Activated CD4-positive, alpha-beta T cell treated with anti-CD3 and anti-CD28 coated beads, Interleukin-2, amount 50 U/mL, for 16 hours (primary cell): Measurements from ENCODE around the gene LMLN.
"Not testable (repeated sequence)": the region's sequence is repeated elsewhere in the genome, so short reads cannot be mapped to it uniquely, and the experiment has no call there.

Experiments
- DNase-seq: peaks from one replicate; pipeline ENCODE4 v3.0.0-alpha.2; 2020

LMLN gene

DNA sequence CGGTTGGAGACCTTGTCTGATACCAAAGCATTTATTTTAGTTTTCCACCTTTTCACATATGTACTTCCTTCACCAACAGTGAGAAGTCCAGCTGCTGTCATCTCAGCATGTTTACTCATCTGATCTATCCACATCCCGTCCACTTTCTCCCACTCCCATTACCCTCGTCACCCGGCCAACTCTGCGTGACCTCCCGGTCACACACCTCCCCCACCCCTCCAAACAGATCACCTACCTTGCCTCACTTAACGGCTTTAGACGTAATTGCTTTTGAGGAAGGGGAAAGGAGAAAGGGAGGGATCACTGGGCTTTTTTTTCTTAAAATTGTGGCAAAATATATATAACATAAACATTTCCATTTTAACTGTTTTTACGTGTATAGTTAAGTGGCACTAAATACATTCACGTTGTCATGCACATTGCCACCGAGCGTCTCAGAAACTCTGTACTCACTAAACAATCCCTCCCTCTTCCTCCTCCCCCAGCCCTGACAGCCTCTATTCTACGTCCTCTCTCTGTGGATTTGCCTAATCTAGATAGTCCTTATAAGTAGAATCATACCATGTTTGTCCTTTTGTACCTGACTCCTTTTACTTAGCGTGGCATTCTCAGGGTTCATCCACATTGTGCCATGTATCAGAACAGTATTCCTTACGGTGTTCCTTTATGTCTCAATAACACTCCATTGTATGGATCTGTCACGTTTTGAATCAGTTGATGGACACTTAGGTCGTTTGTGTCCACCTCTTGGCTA is 67.2 kb downstream of the LMLN start:
- no peak for DNase-seq

DNA sequence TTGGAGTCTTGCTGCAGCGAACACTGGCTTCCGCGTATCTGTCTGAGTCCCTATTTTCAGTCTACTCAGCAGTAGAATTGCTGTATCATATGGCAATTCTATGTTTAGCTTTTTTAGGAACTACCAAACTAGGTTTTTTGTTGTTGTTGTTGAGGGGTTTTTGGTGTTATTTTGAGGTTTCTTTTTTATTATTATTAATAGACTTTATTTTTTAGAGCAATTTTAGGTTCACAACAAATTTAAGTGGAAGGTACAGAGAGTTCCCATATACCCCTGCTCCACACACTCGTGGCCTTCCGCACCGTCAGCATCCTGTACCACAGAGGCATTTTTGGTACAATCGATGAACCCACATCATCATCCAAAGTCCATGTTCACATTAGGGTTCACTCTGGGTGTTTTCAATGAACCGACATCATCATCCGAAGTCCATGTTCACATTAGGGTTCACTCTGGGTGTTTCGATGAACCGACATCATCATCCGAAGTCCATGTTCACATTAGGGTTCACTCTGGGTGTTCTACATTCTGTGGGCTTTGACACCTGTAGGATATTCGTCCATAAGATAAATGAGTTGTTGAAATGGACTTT is 67.9 kb downstream of the LMLN start:
- DNase-seq, result no peak

DNA sequence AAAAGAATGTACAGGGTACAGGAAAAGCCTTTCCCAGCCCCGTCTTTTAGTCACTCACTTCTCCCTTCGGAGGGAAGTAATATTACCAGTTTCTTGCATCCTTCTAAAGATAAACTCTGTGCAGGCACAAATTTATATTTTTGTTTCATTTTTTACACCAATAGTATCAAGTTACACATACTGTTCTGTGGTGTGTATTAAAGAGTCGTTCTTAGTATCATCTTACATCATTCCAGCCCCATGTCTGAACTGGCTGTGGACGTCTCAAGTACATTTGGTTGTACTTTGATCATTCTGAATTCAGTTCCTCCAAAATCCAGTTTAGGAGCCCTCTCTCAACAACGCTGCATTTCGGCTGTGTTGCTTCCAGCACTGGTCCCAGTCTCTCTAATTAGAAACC is 68.7 kb downstream of the LMLN start:
- no peak for DNase-seq

DNA sequence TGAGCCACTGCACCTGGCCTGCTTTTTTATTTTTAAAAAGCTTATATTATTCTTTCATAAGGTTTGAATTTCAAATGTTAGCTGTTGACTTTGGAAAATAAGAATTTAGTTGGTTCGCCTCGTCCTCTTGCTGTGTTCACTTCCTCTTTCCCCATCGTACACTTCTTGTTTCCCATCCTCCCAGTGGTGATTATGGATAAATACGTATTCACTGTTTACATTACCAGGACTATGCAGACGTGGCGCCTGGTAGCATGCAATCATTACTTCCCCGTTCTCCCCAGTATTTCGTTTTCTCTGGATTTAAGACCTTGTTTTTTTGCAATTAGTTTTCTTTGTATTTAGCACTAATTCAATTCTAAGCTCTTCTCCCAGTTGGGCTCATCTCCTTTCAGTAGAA is 70.1 kb downstream of the LMLN start:
- no peak for DNase-seq

DNA sequence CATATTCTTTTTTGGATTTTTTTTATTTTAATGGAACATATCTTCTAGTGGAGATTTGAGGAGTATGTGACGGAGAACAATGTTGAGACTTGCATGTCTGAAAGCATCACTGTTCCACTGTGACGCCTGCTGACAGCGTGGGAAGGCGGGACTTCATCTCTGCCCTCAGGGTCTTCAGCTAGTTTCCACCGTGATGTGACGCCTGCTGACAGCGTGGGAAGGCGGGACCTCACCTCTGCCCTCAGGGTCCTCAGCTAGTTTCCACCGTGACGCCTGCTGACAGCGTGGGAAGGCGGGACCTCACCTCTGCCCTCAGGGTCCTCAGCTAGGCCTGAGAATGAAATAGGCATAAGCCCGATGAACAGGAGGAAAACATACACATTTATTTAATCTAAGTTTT is 70.7 kb downstream of the LMLN start:
- DNase-seq, result no peak

DNA sequence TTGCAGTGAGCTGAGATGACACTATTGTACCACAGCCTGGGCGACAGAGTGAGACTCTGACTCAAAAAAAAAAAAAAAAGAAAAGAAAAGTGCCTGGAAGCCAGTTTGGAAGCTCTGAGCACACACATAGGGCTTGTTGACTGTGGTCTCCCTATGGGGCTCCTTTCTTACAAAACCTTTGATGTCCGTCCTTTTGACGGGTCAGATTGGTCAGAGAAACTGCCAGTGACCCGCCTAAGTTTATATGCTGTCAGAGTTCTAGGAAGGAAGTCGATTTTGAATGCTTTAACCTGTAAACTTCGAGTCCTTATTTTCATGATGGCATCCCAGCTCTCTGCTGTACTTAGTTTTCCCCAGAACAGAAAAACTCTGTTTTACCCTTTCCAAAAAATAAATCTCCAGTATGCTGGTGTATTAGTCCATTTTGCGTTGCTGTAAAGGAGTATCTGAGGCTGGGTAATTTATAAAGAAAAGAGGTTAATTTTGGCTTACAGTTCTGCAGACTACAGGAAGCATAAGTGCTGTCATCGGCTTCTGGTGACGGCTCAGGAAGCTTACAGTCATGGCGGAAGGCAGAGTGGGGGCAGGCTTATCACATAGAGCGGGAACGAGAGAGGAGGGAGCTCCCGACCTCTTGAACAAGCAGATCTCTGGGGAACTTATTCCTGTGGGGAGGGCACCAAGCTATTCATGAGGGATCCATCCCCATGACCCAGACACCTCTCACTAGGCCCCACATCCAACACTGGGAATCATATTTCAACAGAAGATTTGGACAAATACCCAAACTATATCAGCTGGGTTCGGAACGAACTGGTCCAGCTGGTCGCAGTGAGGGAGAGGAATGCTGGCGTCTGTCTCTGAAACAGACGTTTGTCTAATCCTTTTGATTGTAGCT is 72.3 kb downstream of the LMLN start:
- no peak for DNase-seq

DNA sequence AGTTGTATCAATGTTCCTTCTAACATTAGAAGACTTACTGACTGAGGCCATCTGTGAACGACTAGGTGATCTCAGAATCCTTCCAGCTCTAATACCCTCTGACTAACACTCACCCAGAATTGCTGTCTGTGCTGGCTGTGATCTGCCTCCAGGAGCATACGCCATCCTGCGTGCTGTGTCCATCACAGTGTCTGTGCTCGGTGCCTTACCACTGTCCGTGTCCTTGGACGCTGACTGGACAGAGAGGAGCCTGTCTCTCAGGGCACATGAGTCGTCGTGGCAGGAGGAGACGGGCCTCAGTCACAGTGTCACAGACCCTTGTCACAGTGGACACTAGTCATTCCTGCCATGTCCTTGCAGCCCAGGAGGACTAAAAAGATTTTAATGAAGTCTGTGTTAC is 83.1 kb downstream of the LMLN start:
- no peak for DNase-seq

DNA sequence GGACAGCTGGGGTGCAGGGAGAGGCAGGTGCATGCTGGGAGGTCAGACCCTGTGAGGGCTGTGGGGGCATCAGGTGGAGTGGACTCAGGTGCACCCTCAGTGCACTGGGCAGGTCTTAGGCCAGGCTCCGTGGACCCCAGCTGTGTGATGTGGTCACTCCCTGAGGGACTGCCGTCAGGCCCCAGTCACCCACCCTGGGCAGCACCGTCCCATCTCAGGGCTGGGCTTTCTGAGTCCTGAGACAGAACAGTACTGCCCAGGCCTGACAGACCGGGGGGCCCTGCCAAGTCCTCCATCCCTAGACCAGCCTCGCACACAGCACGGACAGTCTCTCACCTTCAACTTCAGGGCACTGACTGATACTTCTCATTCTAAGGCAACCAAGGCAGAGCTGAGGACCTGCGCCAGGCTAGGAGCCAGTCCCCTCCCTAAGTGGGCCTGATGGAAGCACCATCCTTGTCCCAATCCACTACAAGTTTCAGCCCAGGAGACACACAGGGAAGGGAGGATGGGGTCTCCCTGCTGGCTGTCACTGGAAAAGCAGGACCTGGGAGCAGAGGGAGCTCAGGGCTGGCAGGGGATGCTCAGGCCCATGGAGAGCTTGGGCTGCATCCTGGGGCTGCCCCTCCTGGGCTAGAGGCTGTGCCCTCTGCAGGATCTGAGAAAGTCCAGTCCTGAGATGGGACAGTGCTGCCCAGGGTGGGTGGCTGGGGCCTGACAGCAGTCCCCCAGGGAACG is 86.3 kb downstream of the LMLN start:
- DNase-seq, result no peak

DNA sequence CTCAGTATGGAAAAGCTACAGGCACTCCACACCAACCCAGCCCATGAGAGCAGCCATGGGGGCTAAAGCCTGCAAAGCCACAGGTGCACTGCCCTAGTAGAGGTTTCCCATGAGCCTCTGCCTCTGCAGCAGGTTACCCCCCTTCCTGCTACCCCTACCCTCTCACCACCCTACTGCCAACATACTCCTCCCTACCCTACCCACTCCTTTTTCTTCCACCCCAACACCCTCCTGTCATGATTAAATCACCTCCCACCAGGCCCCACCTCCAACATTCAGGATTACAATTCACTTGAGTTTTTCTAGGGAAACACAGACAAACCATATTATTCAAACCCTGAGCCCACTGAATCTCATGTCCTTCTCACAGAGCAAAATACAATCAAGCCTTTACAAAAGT is 88.4 kb downstream of the LMLN start:
- no peak for DNase-seq

DNA sequence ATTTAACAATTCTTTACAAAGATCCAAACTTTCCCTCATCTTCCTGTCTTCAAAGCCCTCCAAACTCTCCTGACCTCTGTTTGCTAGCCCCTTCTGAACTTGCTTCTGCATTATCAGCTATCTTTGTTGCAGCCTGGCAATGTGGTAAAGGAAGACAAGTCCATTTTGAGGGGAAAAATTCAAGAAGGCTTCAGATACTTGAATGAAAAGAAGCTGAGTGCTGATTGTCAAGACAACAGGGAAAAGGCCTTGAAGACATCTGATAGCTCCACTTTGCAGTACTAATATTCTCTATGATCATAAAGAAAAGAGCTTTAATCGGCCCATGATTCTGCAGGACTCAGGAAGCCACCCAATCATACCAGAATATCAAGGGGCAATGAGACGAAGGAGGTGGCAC is 91.8 kb downstream of the LMLN start:
- no peak for DNase-seq

DNA sequence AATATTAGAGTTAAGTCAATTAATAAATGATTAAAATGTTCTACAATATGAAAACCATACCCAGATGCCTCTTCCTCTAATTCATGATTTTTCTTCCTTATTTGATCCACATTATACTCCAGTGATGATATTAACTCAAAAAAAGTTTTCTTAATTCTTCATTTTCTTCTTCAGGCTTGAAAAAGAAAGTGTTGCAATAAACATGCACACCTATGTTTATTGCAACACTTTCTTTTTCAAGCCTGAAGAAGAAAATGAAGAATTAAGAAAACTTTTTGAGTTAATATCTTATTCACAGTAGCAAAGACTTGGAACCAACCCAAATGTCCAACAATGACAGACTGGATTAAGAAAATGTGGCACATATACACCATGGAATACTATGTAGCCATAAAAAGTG is 93.4 kb downstream of the LMLN start:
- not testable (repeated sequence) for DNase-seq

DNA sequence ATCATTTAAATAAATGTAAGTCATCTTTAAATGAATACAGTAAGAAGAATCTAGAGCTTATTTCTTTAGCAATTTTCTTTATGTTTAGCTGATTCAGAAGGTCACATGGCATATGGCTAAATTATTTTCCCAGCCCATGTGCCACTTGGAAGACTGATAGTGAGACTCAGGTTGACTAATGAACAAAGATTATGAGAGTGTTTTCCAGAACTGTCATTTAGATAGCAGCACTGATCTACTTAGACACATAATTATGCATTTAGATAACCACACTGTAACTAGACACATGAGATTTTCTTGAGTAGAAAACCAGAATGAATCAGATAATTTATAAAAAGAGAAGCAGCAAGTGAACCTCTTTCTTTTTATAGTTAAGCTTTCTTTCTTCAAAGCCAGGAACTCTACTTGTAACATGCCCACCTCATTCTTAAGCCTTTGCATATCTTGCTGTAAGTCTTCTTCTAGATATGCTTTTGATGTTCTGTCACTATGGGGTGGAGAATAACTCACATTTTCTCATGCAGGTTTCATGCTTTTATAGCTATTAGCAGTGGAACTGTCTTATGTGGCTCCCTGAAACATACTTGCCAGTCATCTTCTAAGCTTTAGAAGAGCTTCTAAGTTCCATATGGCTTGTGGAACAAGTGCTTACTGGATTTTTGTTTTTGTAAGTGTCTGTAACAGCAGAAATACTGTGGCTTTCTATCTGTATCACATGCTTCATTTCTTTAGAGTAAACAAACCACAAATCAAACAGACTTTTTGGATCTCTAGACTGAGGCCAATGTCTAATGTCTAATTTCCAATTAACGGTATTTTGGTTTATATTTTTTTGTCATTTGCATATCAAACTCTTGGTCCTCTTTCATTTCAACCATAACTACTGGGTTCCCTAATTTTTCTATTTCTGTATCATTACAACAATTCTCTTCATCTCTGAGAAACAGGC is 101.4 kb downstream of the LMLN start:
- DNase-seq, result no peak

DNA sequence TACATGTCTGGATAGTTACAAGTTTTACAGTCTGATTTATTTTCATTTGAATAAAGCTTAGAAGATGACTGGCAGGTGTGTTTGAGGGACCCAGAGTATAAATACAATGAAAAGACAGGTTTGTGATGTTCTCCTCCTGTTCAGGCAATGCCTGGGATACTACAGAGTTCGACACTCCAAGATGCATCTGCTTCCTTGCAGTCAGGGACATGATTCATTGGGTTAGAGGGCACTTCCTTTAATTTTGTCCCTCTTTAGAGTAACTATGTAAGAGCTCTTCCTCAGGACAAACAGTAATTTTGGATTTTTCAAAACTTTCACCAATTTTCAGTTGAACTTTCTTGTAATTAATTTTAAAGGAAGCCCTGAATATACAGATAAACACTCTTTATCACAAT is 102.0 kb downstream of the LMLN start:
- no peak for DNase-seq

DNA sequence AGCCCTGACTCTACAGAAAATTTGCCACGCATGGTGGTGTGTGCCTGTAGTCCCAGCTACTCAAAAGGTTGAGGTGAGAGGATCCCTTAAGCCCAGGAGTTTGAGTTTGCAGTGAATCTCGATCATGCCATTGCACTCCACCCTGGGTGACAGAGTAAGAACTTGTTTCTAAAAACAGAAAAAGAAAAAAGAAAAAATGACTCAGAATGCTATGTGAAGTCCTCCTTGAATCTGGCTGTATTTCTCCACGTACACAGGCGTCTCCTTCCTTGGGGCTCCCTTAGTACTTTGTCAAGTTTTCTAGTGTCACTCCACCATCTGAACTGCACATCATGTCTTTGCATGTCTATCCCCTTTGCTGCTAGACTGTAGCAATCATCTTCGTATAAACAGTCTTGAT is 104.4 kb downstream of the LMLN start:
- no peak for DNase-seq

DNA sequence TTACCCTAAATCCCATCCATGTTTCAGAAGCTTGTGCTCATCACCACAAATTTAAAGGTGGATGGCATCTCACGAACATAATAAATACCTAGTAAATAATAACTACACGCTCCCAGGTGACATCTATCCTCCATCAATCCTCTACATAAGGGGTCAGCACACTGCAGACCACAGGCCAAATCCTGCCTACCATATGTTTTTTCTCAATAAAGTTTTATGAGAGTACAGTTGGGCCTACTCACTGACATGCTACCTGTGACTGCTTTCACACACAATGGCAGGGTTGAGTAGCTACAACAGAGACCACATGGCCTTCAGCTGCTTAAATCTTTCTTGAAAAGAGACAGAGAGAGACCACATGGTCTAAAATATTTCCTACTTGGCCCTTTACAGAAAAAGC is 105.9 kb downstream of the LMLN start:
- no peak for DNase-seq

DNA sequence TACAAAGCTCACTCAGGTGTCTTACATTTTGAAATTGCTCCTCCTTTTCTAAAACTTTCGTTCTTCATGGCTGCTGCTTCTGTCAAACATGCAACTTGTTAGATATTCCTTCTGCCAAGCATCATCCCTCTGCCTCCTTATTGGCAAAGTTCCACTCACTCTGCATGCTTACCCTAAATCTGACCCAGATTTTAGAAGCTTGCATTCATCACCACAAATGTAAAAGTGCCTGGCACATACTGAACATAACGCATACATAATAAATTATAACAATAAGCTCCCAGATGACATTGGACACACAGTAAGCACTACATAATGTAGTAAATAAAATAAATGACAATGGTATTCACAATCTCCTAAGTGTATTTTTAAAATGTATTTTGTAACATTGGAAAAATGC is 107.4 kb downstream of the LMLN start:
- no peak for DNase-seq

DNA sequence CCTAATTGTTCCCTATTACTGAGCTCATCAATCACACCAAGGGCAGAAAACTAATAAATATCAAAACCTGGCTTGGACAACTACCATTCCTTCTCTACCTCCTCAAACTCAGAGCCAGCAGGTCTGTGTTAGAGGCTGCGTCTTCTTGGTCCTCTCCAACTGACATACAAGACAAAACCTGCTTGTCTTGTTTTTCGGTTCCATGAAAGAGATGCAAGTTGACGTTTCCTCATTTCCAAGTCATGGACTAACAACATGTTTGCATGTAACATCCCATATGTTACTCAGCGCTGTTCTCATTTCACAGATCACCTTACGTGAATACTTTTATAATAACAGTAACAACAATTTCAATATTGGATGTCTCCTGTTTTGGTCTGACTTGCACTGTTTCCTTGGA is 110.9 kb downstream of the LMLN start:
- no peak for DNase-seq

DNA sequence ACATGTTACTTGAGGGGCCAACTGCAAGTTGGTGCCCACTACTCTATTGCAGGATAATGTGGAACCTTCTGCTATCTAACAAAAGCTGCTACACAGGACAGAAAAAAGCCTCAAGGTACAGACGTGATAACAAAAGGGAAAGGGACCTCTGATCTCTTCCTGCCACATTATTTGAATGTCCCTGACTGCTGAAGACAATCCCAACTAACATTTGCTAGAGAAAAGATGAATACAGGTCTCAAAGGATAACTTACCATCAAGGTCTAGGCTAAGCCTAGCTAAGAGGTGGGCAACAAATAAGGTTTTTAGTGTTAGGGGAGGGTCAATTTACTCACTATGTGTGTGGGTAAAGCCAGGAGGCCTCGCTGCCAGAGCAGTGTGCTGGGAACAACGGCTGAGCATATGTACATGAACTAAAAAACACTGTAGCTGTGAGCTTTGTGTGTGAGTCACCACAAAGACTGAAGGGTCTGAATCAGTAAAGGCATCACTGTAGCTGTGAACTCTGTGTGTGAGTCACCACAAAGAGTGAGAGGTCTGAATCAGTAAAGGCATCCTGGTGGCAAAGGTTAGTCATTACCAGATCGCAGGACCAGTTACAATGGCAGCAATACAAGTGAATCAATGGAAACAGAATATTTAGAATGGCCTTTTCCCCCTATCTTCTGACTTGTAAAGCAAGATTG is 111.7 kb downstream of the LMLN start:
- peak; percentile 97 for DNase-seq

DNA sequence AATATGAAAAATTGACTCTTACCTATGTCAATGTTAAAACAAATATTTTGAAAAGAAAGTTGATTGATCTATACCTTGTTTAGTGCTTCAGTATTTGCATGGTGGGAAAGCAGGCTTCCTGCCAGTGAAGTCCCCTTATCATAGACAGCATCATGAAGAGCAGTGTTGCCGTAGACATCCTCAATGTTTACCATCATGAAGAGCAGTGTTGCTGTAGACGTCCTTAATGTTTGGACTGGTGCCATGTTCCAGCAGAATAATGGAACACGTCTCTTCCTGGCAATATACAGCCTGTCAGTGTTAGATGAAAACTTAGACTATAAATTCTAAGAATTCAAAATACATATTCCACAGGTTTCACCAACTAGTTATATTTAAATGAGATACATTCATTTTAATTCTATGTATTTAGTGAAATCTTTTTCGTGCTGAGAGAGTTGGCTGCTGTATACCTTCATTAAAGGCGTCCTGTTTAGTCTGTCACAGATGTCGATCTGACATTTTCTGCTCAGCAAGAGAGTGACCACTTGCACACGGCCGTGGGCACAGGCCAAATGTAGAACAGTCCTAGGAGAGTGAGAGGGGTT is 116.8 kb downstream of the LMLN start:
- DNase-seq, result no peak

DNA sequence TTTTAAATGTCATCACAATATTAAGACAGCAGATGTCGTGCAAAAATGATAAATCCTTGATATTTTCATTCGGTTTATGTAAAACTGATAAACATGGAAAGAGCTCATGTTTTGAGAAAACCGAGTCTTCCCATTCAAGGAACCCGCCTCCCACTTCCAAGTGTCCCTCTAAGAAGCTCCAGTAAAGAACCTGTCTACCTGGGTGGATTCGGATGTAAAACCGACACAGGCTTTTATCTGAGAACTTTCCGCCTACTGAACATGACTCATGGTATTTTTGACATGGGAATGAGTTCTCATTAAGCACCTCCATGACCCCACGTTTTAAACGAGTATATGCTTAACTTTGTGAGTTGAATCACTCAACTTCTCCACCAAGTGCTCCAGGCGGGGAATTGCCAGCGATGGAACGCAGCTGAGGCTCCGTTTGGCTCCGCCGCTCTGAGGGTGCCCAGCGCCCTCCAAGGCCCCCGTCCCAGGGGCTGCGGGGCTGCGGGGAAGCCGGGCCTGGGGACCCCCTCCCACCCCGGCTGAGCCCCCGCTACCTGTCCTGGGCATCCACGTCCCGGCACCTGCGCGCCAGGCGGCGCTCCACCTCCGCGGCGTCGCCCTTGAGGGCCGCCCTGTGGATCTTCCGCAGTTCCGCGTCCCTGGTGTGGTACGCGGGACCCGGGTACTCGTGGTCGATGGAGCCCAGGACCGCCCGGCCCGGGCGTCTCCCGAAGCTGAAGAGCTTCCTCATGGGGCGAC is 119.9 kb downstream of the LMLN start:
- peak; percentile 51 for DNase-seq
